Ishikawa (cell line): ENCODE measurements around the gene TMEM132D.

ENCODE experiments used
- CEBPB ChIP-seq: IDR thresholded peaks from 2 replicates; pipeline ENCODE4 v1.6.1; 2012
- CREB1 ChIP-seq: IDR thresholded peaks from 2 replicates; pipeline ENCODE4 v1.6.1; 2012; ENCODE audit warnings: low read depth
- EGR1 ChIP-seq: IDR thresholded peaks from 2 replicates; pipeline ENCODE4 v1.6.1; 2012
- EP300 ChIP-seq: IDR thresholded peaks from 2 replicates; pipeline ENCODE4 v1.6.1; 2012; ENCODE audit warnings: borderline replicate concordance
- FOXM1 ChIP-seq: IDR thresholded peaks from 2 replicates; pipeline ENCODE4 v1.6.1; 2012; ENCODE audit warnings: low read depth, borderline replicate concordance
- MAX ChIP-seq: IDR thresholded peaks from 2 replicates; pipeline ENCODE4 v1.6.1; 2012
- NFIC ChIP-seq: IDR thresholded peaks from 2 replicates; pipeline ENCODE4 v1.6.1; 2012
- RAD21 ChIP-seq: IDR thresholded peaks from 2 replicates; pipeline ENCODE4 v1.6.1; 2012; ENCODE audit warnings: low read depth
- REST ChIP-seq: IDR thresholded peaks from 2 replicates; pipeline ENCODE4 v1.6.1; 2012; ENCODE audit warnings: low read depth, mild to moderate bottlenecking
- TAF1 ChIP-seq: IDR thresholded peaks from 2 replicates; pipeline ENCODE4 v1.6.1; 2012; ENCODE audit warnings: low read depth, mild to moderate bottlenecking
- TCF12 ChIP-seq: IDR thresholded peaks from 2 replicates; pipeline ENCODE4 v1.6.1; 2012; ENCODE audit warnings: low read depth
- TEAD4 ChIP-seq: IDR thresholded peaks from 2 replicates; pipeline ENCODE4 v1.6.1; 2012
- USF1 ChIP-seq: IDR thresholded peaks from 2 replicates; pipeline ENCODE4 v1.6.1; 2012
- YY1 ChIP-seq: IDR thresholded peaks from 2 replicates; pipeline ENCODE4 v1.6.1; 2012; ENCODE audit warnings: low read depth
- ZBTB7A ChIP-seq: IDR thresholded peaks from 2 replicates; pipeline ENCODE4 v1.6.1; 2012; ENCODE audit warnings: low read depth

Gene TMEM132D

GRCh38 chr12:129080821-129081220 is 823.0 kb downstream of the TMEM132D start:
- TF ChIP-seq TEAD4 (no peak), MAX (no peak), RAD21 (no peak), USF1 (no peak), CEBPB (no peak), NFIC (no peak), YY1 (no peak)

GRCh38 chr12:129080391-129080790 is 823.4 kb downstream of the TMEM132D start:
- no peak for TF ChIP-seq TEAD4
- TF ChIP-seq YY1, result no peak
- no peak for TF ChIP-seq TCF12
- no peak for TF ChIP-seq REST
- no peak for TF ChIP-seq FOXM1
- no peak for TF ChIP-seq CEBPB
- no peak for TF ChIP-seq CREB1
- no peak for TF ChIP-seq TAF1

- TF ChIP-seq EP300 (no peak), RAD21 (no peak), EGR1 (no peak), CEBPB (no peak), MAX (no peak), REST (no peak), CREB1 (no peak), NFIC (no peak)
These were observed 824.1 kb downstream of the TMEM132D start for GRCh38 chr12:129079719-129080118.

GRCh38 chr12:129076441-129077320 is 827.1 kb downstream of the TMEM132D start:
- no peak for TF ChIP-seq TCF12
- TF ChIP-seq MAX, result no peak
- TF ChIP-seq YY1, result no peak
- no peak for TF ChIP-seq TAF1
- TF ChIP-seq CEBPB, result no peak
- no peak for TF ChIP-seq EP300
- TF ChIP-seq USF1, result no peak
- TF ChIP-seq TEAD4, result no peak
- TF ChIP-seq REST, result no peak
- no peak for TF ChIP-seq CREB1
- no peak for TF ChIP-seq EGR1
- TF ChIP-seq NFIC, result no peak
- no peak for TF ChIP-seq ZBTB7A
- TF ChIP-seq FOXM1, result no peak
